Measurements from ENCODE around the gene KAZN. TPM values are rescaled to one million over a fixed set of nuclear protein-coding genes. Genes with fewer than 3 reads are reported as not detected.

Gene KAZN
- 7.9 and 9.3 TPM in 2 replicates for total RNA-seq
- polyA plus RNA-seq: 10.8 and 15.6 TPM in 2 replicates

DNA sequence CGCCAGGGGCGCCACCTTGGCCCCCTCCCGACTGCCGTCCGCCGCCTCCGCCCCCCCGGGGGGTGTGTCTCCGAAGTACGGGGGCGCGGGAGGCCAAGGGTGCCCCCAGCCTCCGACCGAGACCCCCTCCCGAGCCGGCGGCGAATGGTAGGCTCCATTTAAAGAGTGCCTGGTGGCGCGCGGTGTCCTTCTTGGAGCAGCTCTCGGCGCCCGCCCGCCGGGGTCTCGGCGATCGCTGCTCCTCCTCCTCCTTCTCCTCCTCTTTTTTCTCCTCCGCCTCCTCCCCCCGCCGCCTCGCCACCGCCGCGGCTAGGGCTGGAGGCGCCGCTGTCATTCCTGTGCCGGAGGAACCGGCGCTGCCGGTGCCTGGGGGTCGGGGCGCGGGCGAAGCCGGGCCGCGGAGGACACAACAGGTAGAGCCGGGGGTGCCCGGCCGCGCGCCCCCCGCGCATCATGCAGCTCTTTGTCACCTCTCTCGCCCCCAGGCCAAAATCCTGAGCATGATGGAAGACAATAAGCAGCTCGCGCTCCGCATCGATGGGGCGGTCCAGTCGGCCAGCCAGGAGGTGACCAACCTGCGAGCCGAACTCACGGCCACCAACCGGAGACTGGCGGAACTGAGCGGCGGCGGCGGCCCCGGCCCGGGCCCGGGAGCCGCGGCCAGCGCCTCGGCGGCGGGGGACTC, at the start of gene KAZN:
KAZN (plus strand) TSS at position 188 of the 685 bp plus-strand sequence.
- H3K9me2 ChIP-seq (replicated peaks; ENCODE audit: insufficient read depth): no peaks in the 10 kb centered on the region

DNA sequence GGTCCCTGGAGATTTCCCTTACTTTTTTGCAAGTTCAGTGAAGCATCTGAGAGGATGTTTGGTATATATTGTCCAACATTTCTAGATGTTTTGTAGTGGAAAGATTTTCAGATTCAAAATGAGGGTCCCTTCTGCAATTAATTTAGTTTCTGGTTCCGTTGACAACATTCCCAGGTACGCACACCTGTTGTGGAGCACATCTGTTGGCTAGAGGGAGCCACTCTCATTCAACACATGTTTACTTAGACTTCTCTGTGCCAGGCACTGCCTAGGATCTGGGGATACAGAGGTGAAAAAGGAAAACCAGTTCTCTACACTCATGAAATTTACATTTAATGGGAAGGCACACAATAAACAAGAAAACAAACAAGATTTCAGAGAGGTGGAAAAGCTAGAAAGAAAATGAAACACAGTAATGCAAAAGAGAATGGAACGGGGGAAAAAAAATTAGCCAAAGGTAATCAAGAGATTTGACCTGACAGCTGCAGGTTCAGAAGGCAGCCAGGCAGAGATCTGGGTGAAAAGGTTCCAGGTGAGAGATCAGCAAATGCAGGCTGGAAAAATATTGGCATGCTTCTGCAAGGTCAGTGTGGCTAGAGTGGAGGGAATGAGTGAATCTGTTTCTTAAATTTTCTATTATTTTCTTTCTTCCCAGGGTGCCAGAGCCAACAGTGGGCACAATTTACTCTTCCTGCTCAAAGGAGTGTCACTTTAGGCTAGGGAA, 48.4 kb upstream of the KAZN start:
- H3K4me2 ChIP-seq: no peak overlapping the region

More for the DNA sequence above, at the start of gene KAZN:
- Histone ChIP-seq H3K9me3 (ENCODE audit: low read depth) (no peaks in the 10 kb centered on the region), H3K4me3 (peak within 1 kb of the TSS; percentile 81), H3K27me3 (peaks cover 38% of the 10 kb centered on the region), H3K4me1 (ENCODE audit: insufficient read depth) (peaks cover 6% of the 10 kb centered on the region), H3K27ac (peak within 1 kb of the TSS; percentile 86), H3K36me3 (replicated peaks; ENCODE audit: insufficient read depth, low read depth) (no peaks in the 10 kb centered on the region), H3K79me2 (no peaks in the 10 kb centered on the region), H4K20me1 (ENCODE audit: insufficient read depth, poor library complexity, severe bottlenecking) (no peaks in the 10 kb centered on the region), H2AFZ (peak within 1 kb of the TSS; percentile 93), H3K4me2 (peak within 1 kb of the TSS; percentile 98)
- DNase-seq (ENCODE audit: low spot score): peak; percentile 76
- WGBS (ENCODE audit: low lambda C conversion rate, missing lambda C conversion rate): 0% methylated on average over 23 of the region's 81 CpGs
- no peak for TF ChIP-seq EZH2phosphoT487 (IDR thresholded peaks at IDR 0.05; ENCODE audit: low read depth, severe bottlenecking, unreplicated experiment)
- TF ChIP-seq EZH2 (IDR thresholded peaks at IDR 0.05; ENCODE audit: borderline replicate concordance): no peak
- TF ChIP-seq, protein P1, sequence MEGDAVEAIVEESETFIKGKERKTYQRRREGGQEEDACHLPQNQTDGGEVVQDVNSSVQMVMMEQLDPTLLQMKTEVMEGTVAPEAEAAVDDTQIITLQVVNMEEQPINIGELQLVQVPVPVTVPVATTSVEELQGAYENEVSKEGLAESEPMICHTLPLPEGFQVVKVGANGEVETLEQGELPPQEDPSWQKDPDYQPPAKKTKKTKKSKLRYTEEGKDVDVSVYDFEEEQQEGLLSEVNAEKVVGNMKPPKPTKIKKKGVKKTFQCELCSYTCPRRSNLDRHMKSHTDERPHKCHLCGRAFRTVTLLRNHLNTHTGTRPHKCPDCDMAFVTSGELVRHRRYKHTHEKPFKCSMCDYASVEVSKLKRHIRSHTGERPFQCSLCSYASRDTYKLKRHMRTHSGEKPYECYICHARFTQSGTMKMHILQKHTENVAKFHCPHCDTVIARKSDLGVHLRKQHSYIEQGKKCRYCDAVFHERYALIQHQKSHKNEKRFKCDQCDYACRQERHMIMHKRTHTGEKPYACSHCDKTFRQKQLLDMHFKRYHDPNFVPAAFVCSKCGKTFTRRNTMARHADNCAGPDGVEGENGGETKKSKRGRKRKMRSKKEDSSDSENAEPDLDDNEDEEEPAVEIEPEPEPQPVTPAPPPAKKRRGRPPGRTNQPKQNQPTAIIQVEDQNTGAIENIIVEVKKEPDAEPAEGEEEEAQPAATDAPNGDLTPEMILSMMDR (IDR thresholded peaks at IDR 0.05; ENCODE audit: poor library complexity): no peak

DNA sequence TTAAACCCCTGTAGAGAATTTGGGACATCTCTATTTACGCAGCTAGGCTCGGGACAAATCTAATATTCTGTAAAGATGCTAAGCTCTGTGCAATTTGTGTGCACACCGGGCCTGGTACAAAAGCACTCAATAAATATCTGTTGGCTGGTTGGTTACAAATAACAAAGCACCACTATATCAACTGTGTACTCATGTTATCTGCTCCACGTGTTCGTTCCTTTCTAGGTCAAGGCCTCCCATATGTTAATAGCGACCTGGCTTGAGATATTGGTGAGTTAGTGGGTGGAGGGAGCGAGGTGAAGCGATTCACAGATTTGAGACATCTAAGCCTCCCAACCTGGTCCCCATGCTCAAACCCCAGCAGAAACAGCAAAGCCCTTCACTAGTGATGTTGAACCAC, 47.1 kb upstream of the KAZN start:
- H4K20me1 ChIP-seq (ENCODE audit: insufficient read depth, poor library complexity, severe bottlenecking): no peaks in the 10 kb centered on the region
- H3K4me2 ChIP-seq: no peak overlapping the region
- no peak overlapping the region for H2AFZ ChIP-seq
- no peak overlapping the region for H3K4me3 ChIP-seq
- TF ChIP-seq, protein P1 (IDR thresholded peaks at IDR 0.05; ENCODE audit: poor library complexity): no peak
- TF ChIP-seq EZH2 (IDR thresholded peaks at IDR 0.05; ENCODE audit: borderline replicate concordance): no peak
- no peak for TF ChIP-seq EZH2phosphoT487 (IDR thresholded peaks at IDR 0.05; ENCODE audit: low read depth, severe bottlenecking, unreplicated experiment)
- H3K9me2 ChIP-seq (replicated peaks; ENCODE audit: insufficient read depth): no peaks in the 10 kb centered on the region
- WGBS (ENCODE audit: low lambda C conversion rate, missing lambda C conversion rate): 59% methylated on average over 8 of the region's 8 CpGs
- DNase-seq (ENCODE audit: low spot score): no peak
- H3K36me3 ChIP-seq (replicated peaks; ENCODE audit: insufficient read depth, low read depth): no peaks in the 10 kb centered on the region
- no peaks in the 10 kb centered on the region for H3K4me1 ChIP-seq (ENCODE audit: insufficient read depth)
- H3K27me3 ChIP-seq: no peaks in the 10 kb centered on the region
- H3K27ac ChIP-seq: no peak overlapping the region
- H3K79me2 ChIP-seq: no peaks in the 10 kb centered on the region
- no peaks in the 10 kb centered on the region for H3K9me3 ChIP-seq (ENCODE audit: low read depth)

More for the DNA sequence above, 48.4 kb upstream of the KAZN start:
- H3K9me2 ChIP-seq (replicated peaks; ENCODE audit: insufficient read depth): no peaks in the 10 kb centered on the region
- H3K4me3 ChIP-seq: no peak overlapping the region
- no peaks in the 10 kb centered on the region for H3K36me3 ChIP-seq (replicated peaks; ENCODE audit: insufficient read depth, low read depth)
- H3K79me2 ChIP-seq: no peaks in the 10 kb centered on the region
- H3K4me1 ChIP-seq (ENCODE audit: insufficient read depth): no peaks in the 10 kb centered on the region
- DNase-seq (ENCODE audit: low spot score): no peak
- H3K27me3 ChIP-seq: no peaks in the 10 kb centered on the region
- H3K27ac ChIP-seq: no peak overlapping the region
- H2AFZ ChIP-seq: no peak overlapping the region
- TF ChIP-seq, protein P1 (IDR thresholded peaks at IDR 0.05; ENCODE audit: poor library complexity): no peak
- TF ChIP-seq EZH2 (IDR thresholded peaks at IDR 0.05; ENCODE audit: borderline replicate concordance) (no peak), EZH2phosphoT487 (IDR thresholded peaks at IDR 0.05; ENCODE audit: low read depth, severe bottlenecking, unreplicated experiment) (no peak)
- H4K20me1 ChIP-seq (ENCODE audit: insufficient read depth, poor library complexity, severe bottlenecking): no peaks in the 10 kb centered on the region
- WGBS (ENCODE audit: low lambda C conversion rate, missing lambda C conversion rate): 64% methylated on average over 3 of the region's 3 CpGs
- H3K9me3 ChIP-seq (ENCODE audit: low read depth): no peaks in the 10 kb centered on the region
